Activated T-helper 1 cell treated with Interleukin-2 at 50 U/mL for 16 hours (primary cell): ENCODE measurements around the gene STAM2.

Experiments used
- DNase-seq: peaks from one replicate; pipeline ENCODE4 v3.0.0-alpha.2; 2020; ENCODE audit warnings: low read depth

Gene STAM2

DNA sequence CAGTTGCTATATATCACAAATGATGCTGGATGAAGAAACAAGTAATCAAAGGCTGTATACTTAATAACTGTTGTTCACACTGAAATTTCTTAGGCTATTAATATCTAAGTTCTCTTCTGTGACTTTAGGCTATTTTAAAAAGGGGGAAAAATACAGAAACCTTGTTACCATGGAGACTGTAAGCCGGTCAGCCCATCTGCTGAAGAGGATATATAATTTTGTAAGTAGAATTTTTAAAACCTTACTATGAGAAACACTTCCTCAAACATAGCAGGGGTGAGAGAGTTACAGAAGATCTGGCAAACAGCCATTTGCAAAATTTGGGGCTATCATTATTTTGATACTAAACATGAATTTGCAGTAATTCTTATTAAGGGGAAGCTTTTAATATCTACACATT is 104.5 kb downstream of the STAM2 start:
- no peak for DNase-seq

DNA sequence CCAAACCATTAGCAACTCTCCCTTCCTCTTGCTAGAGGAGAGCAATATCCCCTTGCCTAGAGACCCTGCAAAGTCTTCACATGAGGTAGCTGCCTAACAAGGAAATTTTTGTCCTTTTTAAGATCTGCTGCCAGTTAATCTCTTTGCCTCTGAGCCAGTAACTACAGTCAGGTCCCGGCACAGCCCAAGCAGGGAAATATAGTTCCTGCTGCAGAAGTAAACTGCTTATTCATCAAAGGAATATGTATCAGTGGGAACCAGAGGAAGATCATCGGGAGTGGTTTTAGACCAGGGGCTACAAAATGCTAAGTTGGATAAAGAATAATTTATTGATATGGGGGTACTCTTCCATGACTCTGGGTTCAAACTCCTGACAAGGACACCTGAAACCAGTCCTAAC is 107.3 kb downstream of the STAM2 start:
- no peak for DNase-seq

DNA sequence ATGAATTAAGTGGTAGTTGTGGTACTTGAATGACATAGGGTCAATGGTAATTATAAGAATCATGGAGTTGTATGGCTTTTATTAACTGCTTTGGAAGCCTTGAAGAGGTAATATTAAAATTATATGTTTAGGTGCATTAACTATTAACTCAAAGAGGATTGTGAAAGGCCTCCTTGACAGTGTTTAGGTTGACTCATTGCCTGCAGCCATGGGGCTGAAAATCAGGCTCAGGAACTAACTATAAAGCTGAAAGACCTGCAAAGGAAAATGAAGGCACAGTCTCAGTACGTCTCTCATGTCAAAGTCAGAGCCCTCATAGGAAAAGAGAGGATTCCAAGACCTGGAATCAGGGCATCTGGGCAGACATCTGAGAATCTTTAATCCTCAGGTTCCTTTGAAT is 107.7 kb downstream of the STAM2 start:
- no peak for DNase-seq
